GM21367 (cell line): Measurements from ENCODE around the gene APBB1IP.
"Not testable (repeated sequence)": the region's sequence is repeated elsewhere in the genome, so short reads cannot be mapped to it uniquely, and the experiment has no call there.

Experiments used
- ATAC-seq: cut with Tn5 transposase; IDR thresholded peaks from one replicate; pipeline ENCODE4 v1.9.1; 2021; ENCODE audit not compliant: unreplicated experiment

APBB1IP gene, protein sequence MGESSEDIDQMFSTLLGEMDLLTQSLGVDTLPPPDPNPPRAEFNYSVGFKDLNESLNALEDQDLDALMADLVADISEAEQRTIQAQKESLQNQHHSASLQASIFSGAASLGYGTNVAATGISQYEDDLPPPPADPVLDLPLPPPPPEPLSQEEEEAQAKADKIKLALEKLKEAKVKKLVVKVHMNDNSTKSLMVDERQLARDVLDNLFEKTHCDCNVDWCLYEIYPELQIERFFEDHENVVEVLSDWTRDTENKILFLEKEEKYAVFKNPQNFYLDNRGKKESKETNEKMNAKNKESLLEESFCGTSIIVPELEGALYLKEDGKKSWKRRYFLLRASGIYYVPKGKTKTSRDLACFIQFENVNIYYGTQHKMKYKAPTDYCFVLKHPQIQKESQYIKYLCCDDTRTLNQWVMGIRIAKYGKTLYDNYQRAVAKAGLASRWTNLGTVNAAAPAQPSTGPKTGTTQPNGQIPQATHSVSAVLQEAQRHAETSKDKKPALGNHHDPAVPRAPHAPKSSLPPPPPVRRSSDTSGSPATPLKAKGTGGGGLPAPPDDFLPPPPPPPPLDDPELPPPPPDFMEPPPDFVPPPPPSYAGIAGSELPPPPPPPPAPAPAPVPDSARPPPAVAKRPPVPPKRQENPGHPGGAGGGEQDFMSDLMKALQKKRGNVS

DNA sequence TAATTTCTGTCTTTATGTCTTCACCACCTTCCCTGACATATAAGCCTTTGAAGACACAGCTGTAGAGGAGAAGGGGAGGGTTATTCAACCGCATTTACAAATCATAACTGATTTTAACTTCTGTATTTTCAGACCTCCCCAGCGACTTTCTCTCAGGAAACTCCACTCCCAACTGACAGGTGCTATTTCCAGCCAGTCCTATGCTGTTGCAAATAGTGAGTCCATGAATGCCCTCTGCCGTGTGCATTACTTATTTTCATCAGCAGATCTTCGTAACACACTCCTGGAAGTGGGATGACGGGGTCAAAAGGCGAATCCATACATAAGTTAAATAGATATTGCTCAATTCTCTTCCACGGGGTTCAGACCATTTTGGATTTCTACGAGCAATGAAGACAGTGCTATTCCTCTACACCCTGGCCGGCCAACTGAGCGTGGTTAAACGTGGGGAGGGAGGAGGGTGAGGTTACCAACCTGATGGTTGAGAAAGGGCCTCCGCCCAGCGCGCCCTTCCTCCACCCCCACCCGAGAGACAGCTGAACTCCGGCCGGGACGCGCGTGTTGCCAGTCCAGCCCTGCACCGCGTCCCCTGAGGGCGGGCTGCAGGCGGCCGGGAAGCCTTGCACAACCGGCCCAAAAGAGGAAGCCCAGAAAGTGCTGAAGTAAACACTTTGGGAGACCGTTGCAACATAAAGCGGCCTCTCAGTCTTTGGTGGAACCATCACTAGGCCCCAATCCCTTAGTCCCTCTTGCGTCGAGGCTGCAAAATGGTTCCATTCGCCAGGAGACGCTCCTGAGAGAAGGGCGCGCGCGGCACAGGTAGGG lies at the start of gene APBB1IP:
APBB1IP (plus strand) TSS at position 705 of the 825 bp plus-strand sequence. CDS start 53,986 bp downstream, outside the sequence.
- ATAC-seq = peak; percentile 35

DNA sequence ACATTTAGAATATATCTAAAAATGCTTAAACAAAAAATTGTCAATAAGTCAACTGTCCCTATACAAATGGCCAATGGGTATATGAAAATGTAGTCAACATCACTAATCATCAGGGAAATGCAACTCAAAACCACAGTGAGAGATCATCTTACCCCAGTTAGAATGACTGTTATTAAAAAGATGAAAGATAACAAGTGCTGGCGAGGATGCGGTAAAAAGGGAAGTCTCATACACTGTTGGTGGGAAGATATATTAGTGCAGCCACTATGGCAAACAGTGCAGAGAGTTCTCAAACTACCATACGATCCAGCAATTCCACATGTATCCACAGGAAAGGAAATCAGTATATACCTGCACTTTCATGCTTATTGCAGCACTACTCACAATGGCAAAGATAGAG lies 48.6 kb upstream of the APBB1IP start:
- no peak for ATAC-seq

DNA sequence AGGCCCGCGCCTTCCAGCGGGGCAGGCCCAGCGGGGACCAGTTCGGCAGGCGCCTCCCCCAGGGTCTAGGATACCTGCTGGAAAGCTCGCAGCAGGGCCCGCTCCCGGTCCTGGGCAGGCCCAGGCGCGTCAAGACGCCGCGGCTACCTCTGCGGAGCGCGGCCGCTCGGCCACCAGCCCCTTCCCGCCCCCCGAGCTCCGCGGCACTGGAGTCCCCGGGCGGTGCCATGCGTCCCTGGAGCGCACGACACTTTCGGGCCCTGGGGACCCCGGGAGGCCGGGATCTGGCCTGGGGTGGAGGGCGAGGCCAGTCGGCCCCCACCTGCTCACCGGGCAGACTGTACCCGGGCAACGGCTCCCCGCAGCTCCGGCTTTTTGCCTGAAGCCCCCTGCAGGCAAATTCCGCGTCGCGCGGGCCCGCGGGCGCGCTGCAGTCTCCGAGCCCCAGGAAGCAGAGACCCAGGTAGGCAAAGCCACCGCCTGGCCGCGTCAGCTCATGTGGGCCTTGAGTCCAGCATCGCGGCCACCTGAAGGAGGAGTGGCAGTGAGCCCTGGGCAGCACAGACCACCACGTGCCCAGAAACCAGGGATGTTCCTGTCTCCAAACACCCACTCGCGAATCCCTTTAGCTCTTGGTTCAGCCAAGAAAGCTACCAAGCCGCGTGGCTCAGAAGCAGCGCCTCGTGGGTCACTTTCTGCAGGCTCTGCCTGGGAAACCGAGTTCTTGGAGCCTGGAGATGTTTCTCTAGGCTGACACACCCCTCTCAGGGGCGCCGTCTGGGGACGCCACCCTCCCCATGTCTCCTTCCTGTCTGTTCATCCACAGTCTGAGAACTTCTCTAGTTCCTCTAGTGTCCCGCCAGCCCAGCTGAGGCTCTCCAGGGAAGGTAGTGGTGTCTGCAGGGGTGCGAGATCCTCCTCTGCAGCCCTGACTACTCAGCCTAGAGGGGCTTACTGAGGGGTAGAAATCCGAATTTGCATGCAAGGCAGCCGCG lies 46.1 kb upstream of the APBB1IP start:
- ATAC-seq = no peak

DNA sequence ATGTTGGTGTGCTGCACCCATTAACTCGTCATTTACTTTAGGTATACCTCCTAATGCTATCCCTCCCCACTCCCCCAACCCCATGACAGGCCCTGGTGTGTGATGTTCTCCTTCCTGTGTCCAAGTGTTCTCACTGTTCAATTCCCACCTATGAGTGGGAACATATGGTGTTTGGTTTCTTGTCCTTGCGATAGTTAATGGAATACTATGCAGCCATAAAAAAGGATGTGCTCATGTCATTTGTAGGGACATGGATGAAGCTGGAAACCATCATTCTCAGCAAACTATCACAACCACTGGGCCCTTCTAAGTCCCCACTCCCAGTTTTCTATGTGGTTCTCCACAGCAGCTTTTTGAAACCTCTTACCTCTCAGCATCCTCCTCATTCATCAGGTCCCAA lies 39.8 kb upstream of the APBB1IP start:
- not testable (repeated sequence) for ATAC-seq

DNA sequence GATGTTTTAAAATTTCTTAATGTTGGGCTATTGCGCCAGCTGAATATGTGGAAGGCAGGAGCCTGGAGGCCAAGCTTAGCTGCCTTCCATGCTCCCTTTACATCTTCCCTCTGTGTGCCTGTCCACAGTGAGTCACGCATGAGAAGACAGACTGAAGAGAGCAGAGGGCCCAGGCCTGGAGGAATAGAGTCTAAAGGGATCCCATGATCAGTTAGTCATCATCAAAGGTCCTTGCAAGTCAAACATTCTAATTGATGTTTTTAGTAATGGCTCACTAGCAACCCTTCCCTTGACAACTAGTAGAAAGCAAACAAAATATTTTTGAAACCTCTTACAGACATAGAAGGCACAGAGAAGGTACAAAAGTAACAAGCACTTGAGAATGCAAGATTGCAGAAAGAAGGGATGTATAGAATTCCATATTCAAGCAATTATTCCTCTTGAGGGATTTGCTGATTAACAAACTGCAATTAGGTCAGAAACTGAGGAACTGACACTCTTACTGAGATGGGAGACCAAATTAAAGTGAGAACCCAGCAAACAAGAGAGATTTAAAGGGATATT lies 30.7 kb upstream of the APBB1IP start:
- ATAC-seq = no peak

DNA sequence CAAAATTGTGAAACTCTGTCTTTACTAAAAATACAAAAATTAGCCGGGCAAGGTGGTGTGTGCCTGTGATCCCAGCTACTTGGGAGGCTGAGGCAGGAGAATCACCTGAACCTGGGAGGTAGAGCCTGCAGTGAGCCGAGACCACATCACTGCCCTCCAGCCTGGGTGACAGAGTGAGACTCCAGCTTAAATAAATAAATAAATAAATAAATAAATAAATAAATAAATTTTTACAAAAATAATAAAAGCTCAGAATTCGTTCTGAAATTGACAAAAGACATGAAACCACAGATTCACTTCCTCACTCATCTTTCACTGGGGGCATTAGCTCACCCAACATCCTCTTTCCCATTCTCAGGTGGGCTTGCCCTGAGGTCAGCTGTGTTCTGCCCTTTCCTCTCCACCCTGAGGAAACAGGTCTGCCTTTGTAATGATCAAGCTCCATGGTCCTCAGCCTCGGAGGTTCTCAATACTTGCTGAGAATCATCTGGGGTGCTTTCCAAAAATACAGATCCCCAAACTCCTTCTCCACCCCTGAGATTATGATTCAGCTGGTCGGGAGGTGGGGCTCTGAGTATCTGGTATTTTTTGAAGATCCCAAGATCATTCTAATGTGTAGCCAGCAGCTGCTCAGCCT lies 29.2 kb upstream of the APBB1IP start:
- ATAC-seq = no peak

DNA sequence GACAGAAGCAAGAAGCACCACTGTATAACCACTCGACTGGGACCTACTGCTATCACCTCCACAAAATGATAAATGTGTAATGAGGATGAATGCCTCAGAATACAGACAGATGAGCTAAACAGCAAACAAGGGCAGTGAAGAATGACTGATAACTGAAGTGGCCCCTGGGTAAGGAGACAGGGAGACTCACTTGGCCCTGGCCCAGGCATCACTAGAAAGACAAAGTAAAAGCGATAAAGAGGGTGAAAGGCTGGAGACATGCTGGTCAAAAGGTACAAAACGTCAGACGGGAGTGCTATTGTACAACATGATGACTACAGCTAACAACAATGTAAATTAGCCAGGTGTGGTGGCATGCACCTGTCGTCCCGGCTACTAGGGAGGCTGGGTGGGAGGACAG lies 27.8 kb upstream of the APBB1IP start:
- ATAC-seq = no peak

DNA sequence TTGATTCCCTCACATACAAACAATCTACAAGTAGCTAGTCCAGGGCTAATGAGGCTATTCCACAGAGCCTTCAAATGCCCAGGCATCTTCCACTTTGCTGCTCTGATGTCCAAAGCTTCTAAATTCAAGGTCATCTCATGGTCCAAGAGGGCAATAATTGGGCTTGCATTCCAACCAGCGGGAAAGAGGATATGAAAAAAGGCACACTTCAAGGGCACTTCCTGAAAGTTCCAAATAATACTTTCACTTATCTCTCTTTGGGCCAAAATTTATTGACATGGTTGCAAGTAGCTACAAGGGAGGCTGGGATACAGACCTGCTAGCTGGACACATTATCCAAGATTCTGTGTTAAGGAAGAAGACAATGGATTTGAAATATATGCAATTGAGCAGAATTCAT lies 25.2 kb upstream of the APBB1IP start:
- ATAC-seq = no peak

DNA sequence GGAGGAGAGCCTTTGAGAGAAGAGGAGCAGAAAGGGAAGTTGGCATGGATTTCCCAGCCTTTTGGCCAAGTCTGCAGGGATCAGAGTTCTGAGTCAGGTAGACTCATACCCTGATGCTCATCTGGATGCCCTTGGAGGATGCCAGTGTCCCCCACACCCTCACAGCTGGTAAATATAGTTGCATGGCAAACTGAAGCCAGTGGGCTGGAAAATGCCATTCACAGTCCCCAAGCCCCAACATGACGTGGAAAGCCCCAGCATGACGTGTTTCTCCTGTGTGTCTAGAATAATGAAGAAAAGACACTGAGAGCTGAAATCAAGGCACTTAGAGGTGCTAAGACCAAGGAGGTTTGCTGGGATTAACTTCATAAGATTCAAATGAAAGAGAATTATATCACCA lies 24.8 kb upstream of the APBB1IP start:
- ATAC-seq = no peak

DNA sequence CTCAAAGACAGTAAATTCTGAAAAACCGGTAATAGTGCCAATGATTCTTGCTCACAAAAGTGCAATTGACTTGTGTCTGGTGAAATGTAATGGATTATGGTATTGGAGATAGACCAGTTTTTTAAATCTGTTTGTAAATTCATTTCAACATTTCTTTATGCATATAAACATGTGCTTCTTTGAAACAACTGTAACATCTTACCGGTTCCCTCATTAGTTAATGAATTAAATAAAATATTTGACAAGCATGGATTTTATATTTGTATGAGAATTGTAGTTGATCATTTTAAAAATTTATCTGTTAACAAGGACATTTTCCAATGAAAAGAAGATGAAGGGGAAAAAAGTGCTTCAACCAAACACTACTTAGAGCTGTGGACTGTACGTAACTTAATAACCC lies 21.0 kb upstream of the APBB1IP start:
- ATAC-seq = no peak

DNA sequence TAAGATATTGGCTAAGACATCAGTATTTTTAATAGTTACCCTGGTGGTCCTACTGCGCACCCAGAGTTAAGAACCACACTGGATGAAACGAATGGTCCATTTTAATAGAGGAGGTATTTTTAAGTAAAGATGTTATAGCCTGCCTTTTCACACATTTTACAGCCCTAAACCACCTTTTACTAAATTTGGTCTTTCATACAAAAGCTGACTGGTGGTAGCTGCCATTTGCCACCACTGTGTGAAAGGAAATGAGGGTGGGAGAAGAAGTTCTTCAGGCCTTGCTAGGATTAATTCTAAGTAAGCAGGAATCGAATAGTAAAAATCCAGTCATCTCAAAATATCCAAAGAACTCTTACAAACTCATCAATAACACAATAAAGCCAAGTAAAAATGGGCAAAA lies 15.2 kb upstream of the APBB1IP start:
- ATAC-seq = no peak

DNA sequence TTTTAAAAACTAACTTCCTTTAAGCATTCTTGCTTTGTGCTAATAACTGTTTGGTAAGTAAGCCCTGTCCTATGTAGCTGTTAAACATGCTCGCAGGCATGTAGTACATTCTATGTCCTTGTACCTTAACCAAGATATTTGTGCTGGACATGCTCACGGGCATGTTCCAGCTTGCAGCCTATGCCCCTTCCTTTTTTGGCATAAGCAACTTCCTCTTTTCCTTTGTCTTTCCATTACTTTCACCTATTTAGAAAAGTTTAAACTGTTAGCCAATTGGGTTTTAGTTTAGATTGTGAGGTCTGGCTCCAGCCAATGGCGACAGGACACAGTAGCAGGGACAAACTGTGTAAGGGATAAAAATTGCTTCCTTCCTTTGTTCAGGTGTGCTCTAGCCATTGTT lies 14.4 kb upstream of the APBB1IP start:
- ATAC-seq = no peak

DNA sequence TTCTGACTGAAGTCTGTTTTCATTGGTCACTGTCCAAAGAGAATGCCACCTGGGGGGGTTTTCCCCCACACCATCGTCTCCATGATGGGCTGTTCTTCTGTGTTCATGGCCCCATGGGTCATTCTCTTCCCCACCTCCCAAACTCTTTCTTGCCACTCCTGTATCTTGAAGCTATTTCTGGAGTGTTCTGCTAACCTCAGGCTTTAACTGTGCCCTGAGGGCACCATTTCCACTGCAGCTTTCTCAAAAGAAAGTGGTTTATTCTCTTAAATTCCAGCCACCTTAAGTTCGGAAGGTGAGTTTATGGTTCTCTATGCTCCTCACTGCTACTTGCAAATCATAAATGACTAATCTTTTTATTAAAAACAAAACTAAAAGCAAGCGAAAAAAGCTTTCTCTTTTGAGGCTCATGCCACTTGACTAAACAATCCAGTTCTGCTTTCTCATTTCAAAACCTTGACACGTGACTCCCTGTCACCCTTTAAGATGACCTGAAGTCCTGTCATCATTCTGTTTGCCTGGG lies 7.4 kb upstream of the APBB1IP start:
- ATAC-seq = peak; percentile 83

DNA sequence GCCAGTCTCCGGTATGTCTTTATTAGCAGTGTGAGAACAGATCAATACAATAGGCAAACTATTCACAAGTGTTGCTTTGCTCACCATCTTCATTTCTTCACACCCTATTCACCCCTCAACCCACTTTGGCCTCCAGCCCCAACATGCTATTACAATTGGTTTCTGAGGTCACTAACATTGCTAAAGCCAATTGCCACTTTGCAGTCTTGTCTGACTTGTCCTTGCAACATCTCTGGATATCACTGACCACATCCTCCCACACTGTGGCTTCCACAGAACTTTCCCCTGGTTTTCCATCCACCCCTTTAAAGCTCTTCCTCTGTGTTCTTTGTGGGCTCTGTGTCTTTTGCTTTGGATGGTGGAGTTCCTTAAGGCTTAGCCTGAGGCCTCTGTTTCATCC lies 5.2 kb upstream of the APBB1IP start:
- ATAC-seq = no peak

DNA sequence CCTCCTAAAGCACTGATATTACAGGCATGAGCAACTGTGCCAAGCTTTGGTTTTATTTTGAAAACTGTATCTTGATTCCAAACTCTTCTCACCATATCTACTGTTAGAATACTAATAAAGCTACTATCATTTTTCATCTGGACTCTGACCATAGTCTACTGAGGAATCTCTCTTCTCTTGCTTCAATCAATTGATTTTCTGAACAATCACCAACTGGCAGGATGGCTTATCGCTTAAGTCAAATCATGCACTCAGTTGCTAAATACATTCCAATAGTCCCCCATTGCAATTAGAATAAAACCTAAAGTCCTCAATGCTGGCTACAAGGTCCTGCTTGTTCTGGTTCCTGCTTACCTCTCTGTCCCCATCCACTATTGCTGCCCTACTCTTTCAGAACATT lies 2.3 kb upstream of the APBB1IP start:
- no peak for ATAC-seq

DNA sequence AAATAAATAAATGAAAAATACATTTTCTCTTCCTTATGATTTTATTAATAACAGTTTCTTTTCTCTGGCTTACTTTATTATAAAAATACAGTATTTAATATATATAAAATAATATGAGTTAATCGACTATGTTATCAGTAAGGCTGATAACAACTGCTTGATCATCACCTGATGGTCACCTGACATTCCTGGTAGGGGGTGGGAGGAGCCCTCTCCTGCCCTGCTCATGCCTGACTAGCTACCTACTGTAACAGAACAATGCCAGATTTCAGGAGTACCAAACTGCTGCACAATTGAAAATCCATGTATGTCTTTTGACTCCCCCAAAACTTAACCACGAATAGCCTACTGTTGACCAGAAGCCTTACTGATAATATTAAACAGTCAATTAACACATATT lies 1.3 kb upstream of the APBB1IP start:
- ATAC-seq = no peak

DNA sequence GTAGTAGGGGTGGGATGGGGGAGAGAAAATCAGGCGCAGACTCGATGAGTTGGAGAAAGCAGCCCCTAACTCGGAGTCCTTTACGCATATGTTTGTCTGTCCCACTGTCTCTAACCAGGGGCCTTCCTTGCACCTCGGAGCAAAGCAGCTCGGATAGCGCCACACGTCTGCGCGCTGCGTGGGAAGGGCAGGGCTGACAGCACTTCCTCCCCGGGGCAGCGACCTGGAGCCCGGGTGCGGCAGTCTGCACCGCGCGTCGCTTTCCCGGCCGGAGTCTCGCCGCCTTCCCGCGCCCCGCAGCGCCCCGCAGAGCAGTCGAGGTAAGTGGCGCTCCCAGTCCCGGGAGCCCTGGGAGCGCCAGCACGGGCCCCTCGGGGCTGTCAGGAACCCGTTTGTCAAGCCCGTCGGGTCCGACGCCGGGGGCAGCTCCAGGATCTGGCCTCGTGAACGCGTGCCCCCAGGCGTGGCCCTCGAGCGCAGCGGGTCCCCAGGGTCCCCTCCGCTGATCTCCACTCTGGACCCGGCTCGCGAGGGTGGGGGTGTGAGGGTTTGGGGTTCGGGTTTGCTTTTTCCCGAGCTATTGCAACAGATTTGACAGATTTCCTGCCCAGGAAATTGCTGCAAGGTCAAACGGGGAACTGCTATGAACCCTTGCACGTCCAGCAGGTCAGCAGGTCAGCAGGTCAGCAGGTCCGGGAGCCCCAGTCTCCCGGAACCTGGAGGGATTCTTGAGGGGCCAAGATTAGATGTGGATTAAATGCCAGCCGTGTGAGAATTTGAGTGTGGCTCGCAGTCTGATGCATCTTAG lies 597 bp downstream of the APBB1IP start:
- ATAC-seq = peak; percentile 52

DNA sequence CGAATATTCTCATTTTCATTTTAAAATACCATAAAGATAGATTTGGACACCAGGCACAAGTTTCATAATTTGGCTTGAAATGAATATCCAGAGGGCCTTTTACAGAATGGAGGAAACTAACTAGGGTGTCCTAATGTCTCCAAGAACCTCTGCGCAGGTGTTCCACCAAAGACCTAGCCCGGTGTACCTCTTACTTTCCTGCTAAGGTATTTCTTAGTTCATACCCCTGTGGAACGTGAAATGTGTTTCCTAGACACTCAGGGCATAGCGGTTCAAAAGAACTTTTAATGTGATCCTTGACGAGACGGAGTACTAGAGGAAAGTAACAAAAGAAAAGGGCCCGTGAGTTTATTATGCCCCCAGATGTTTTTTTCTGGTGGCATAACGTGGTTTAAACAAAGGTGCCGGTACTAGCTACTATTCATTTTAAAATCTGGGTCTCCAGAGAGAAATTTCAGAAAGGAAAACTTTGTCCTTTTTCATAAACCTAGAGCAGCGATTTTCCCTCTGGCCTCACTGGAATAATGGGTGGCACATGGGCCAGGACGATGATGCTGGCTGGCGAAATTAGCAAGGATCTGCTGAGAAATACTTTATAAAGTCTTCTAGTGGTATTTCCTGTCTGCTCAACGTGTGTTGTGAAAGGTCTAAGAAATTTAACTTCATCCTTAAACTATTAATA lies 1.4 kb downstream of the APBB1IP start:
- ATAC-seq = no peak
